Neural crest cell (in vitro differentiated cells): ENCODE results near the gene HMHB1. TPM values are rescaled to one million over a fixed set of nuclear protein-coding genes. Genes with fewer than 3 reads are reported as not detected.
"Not testable (repeated sequence)": the region's sequence is repeated elsewhere in the genome, so short reads cannot be mapped to it uniquely, and the experiment has no call there.

ENCODE experiments used
- DNase-seq: peaks from one replicate; pipeline ENCODE4 v3.0.0; 2021; ENCODE audit warnings: low read depth, mixed read lengths, low spot score
- H3K27ac Mint-ChIP-seq: one replicate; pipeline ENCODE4 v1.8.0; 2021; ENCODE audit warnings: mild to moderate bottlenecking, mixed read lengths; ENCODE audit not compliant: unreplicated experiment
- H3K27me3 Mint-ChIP-seq: 2 replicates; pipeline ENCODE4 v1.8.0; 2021; ENCODE audit warnings: low read depth, mild to moderate bottlenecking, mixed read lengths
- H3K36me3 Mint-ChIP-seq: 2 replicates; pipeline ENCODE4 v1.8.0; 2021; ENCODE audit warnings: low read depth, mild to moderate bottlenecking, mixed read lengths
- H3K4me1 Mint-ChIP-seq: 2 replicates; pipeline ENCODE4 v1.8.0; 2021; ENCODE audit warnings: mixed read lengths
- H3K4me3 Mint-ChIP-seq: one replicate; pipeline ENCODE4 v1.8.0; 2021; ENCODE audit warnings: mild to moderate bottlenecking, mixed read lengths
- H3K9me3 Mint-ChIP-seq: 2 replicates; pipeline ENCODE4 v1.8.0; 2021; ENCODE audit warnings: mixed read lengths
- total RNA-seq: library from RNA; stranded (reverse); gene quantifications from 2 replicates; pipeline ENCODE4 v1.2.1, GENCODE V29; 2021
- TF ChIP-seq, protein P1 (sequence below): fragments of 200-600 bp; sonication (generic); conservative IDR thresholded peaks from 2 replicates; pipeline ENCODE4 v1.5.0; 2021; ENCODE audit warnings: antibody characterized with exemption, mild to moderate bottlenecking

The HMHB1 gene
- total RNA-seq, 1 donor from 2014 or later, result not detected

DNA sequence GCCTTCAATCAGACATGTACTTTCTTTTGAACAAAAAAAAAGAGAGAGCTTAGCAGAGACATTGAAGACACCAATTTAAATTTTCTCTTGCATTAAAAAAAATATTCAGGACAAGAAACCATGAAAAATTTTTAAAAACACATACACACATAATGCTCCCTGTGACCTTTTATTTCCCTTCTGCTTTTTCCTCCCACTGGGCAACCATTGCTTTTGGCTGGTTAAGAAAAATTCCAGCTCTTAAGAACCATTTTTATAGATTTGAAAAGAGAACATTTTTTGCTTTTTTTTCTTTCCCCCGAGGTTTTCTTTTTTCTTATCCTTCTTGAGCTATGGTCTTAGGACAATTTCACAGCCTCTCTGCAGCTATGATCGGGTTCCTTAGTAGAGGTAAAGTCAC, 6.1 kb upstream of the HMHB1 start:
- no peak overlapping the region for H3K27ac Mint-ChIP-seq
- H3K4me1 Mint-ChIP-seq, result no peaks in the 10 kb centered on the region
- TF ChIP-seq, protein P1, sequence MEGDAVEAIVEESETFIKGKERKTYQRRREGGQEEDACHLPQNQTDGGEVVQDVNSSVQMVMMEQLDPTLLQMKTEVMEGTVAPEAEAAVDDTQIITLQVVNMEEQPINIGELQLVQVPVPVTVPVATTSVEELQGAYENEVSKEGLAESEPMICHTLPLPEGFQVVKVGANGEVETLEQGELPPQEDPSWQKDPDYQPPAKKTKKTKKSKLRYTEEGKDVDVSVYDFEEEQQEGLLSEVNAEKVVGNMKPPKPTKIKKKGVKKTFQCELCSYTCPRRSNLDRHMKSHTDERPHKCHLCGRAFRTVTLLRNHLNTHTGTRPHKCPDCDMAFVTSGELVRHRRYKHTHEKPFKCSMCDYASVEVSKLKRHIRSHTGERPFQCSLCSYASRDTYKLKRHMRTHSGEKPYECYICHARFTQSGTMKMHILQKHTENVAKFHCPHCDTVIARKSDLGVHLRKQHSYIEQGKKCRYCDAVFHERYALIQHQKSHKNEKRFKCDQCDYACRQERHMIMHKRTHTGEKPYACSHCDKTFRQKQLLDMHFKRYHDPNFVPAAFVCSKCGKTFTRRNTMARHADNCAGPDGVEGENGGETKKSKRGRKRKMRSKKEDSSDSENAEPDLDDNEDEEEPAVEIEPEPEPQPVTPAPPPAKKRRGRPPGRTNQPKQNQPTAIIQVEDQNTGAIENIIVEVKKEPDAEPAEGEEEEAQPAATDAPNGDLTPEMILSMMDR, result no peak
- H3K36me3 Mint-ChIP-seq, result no peaks in the 10 kb centered on the region
- DNase-seq, result no peak
- H3K9me3 Mint-ChIP-seq, result no peaks in the 10 kb centered on the region
- H3K4me3 Mint-ChIP-seq, result no peak overlapping the region
- H3K27me3 Mint-ChIP-seq, result no peaks in the 10 kb centered on the region

DNA sequence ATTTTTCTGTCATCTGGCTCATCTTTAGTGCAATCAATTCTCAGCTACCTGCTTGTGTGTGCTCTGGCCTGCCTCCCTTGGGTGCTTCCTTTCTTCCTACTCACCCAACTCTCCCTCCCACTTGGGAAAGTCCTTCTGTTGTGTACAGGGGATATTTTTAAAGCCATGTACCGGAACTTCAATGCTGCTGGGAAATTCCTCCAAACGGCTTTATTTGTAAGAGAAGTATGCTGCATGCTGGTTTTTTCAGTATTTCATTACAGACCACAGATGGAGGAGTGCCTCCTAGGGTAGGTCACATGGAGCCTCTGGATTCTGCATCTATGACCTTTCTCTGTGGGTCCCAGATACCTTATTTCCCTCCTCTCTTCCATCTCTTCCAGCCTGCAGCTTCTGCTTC, 5.4 kb upstream of the HMHB1 start:
- H3K27me3 Mint-ChIP-seq, result no peaks in the 10 kb centered on the region
- no peaks in the 10 kb centered on the region for H3K36me3 Mint-ChIP-seq
- DNase-seq, result no peak
- H3K4me1 Mint-ChIP-seq, result no peaks in the 10 kb centered on the region
- TF ChIP-seq, protein P1, result no peak
- H3K9me3 Mint-ChIP-seq, result no peaks in the 10 kb centered on the region
- H3K27ac Mint-ChIP-seq, result no peak overlapping the region
- no peak overlapping the region for H3K4me3 Mint-ChIP-seq

DNA sequence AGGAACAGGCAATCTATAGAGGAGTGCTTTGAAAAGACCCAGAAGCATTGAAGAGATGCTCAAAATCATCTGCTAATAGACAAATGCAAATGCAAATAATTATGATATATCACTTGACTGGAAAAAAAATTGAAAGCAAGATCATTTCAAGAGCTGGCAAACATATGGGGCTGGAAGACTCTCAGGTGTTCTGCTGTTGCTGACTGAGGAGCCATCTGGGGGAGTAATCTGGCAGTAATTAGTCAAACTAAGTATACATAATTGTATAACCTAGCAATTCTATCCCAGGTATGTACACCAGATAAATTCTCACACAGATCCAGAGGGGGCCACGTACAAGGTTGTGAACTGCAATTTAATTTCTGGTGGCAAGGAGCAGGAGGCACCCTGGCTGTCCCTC, 4.6 kb upstream of the HMHB1 start:
- Mint-ChIP-seq H3K4me1 (no peaks in the 10 kb centered on the region), H3K36me3 (no peaks in the 10 kb centered on the region), H3K4me3 (no peak overlapping the region), H3K27me3 (no peaks in the 10 kb centered on the region), H3K27ac (no peak overlapping the region), H3K9me3 (no peaks in the 10 kb centered on the region)
- TF ChIP-seq, protein P1, result no peak
- no peak for DNase-seq

DNA sequence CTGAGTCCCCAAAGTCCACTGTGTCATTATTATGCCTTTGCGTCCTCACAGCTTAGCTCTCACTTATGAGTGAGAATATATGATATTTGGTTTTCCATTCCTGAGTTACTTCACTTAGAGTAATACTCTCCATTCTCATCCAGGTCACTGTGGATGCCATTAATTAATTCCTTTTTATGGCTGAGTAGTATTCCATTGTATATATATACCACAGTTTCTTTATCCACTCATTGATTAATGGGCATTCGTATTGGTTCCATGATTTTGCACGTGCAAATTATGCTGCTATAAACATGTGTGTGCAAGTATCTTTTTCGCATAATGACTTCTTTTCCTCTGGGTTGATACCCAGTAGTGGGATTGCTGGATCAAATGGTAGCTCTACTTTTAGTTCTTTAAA, 4.4 kb downstream of the HMHB1 start:
- not testable (repeated sequence) for H3K4me1 Mint-ChIP-seq, H3K27me3 Mint-ChIP-seq, H3K27ac Mint-ChIP-seq, H3K36me3 Mint-ChIP-seq, DNase-seq, H3K9me3 Mint-ChIP-seq, H3K4me3 Mint-ChIP-seq

DNA sequence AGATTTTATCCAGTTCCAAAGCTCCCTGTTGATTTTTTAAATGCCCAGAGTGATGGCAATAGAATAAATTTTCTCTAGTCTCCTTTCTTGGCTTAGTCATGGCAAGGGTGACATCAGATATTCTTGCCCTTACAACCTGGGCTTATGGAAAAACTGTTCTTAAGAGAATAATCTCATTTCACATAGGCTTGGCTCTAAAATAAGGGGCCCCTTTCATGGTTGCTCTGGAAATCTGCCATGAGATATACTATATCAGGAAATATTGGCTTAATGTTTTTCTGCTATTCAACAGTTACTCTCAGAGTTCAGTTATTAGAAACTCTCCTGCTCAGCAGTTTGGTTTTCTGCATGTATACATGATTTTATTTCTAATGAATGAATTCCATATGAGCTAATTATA, 7.8 kb downstream of the HMHB1 start:
- no peak overlapping the region for H3K27ac Mint-ChIP-seq
- no peaks in the 10 kb centered on the region for H3K36me3 Mint-ChIP-seq
- no peak for DNase-seq
- H3K9me3 Mint-ChIP-seq, result peaks cover 7% of the 10 kb centered on the region
- H3K4me3 Mint-ChIP-seq, result no peak overlapping the region
- no peaks in the 10 kb centered on the region for H3K4me1 Mint-ChIP-seq
- H3K27me3 Mint-ChIP-seq, result no peaks in the 10 kb centered on the region
- TF ChIP-seq, protein P1, result no peak

DNA sequence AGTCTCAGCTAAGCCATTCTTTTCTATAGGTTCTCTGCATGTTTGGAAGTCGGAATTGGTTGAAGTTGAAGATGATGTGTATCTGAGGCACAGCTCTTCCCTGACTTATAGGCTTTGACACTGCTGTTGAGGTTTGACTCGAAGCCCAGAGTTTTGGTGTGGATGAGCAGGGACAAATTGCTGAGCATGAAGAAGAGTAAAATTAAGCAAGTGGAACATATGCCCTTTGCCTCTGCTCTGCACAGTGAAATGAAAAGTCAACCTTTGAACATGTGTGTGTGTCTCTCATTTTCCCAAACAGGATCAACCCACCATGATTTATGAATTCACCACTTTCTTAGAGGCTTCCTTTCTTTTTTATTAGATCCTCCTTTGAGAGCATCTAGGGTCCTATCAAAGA, 8.5 kb downstream of the HMHB1 start:
- H3K4me1 Mint-ChIP-seq, result no peaks in the 10 kb centered on the region
- H3K36me3 Mint-ChIP-seq, result no peaks in the 10 kb centered on the region
- TF ChIP-seq, protein P1, result no peak
- H3K4me3 Mint-ChIP-seq, result no peak overlapping the region
- no peak for DNase-seq
- peaks cover 7% of the 10 kb centered on the region for H3K9me3 Mint-ChIP-seq
- H3K27ac Mint-ChIP-seq, result no peak overlapping the region
- H3K27me3 Mint-ChIP-seq, result no peaks in the 10 kb centered on the region
